Measurements from ENCODE around the gene PGC.

Gene PGC

GRCh38 chr6:41758641-41759035 lies 11.4 kb upstream of the PGC start:
- H3K4me3 ChIP-seq (ENCODE audit: low read depth, low read length), result no peak overlapping the region
- no peak for TF ChIP-seq CTCF (IDR thresholded peaks at IDR 0.05; ENCODE audit: low read depth, low read length)
- in situ Hi-C loops (cut with HindIII; ENCODE audit: low sequenced_read_pairs), result no loop called here
- DNase-seq (ENCODE audit: low read depth, low spot score), result no peak

- DNase-seq (ENCODE audit: low read depth, low spot score), result no peak
- no peak overlapping the region for H3K4me3 ChIP-seq (ENCODE audit: low read depth, low read length)
- in situ Hi-C loops (cut with HindIII; ENCODE audit: low sequenced_read_pairs), result no loop called here
- no peak for TF ChIP-seq CTCF (IDR thresholded peaks at IDR 0.05; ENCODE audit: low read depth, low read length)
These were observed 10.9 kb upstream of the PGC start for GRCh38 chr6:41757931-41758640.

- in situ Hi-C loops (cut with HindIII; ENCODE audit: low sequenced_read_pairs), result no loop called here
- no peak for TF ChIP-seq CTCF (IDR thresholded peaks at IDR 0.05; ENCODE audit: low read depth, low read length)
- DNase-seq (ENCODE audit: low read depth, low spot score), result no peak
- H3K4me3 ChIP-seq (ENCODE audit: low read depth, low read length), result no peak overlapping the region
These were observed 10.1 kb upstream of the PGC start for GRCh38 chr6:41757271-41757670.

- TF ChIP-seq CTCF (IDR thresholded peaks at IDR 0.05; ENCODE audit: low read depth, low read length), result no peak
- no peak for DNase-seq (ENCODE audit: low read depth, low spot score)
- no peak overlapping the region for H3K4me3 ChIP-seq (ENCODE audit: low read depth, low read length)
- in situ Hi-C loops (cut with HindIII; ENCODE audit: low sequenced_read_pairs), result no loop called here
These were observed 9.2 kb upstream of the PGC start for GRCh38 chr6:41756354-41756753.

- in situ Hi-C loops (cut with HindIII; ENCODE audit: low sequenced_read_pairs), result no loop called here
- DNase-seq (ENCODE audit: low read depth, low spot score), result no peak
- no peak for TF ChIP-seq CTCF (IDR thresholded peaks at IDR 0.05; ENCODE audit: low read depth, low read length)
- H3K4me3 ChIP-seq (ENCODE audit: low read depth, low read length), result no peak overlapping the region
These were observed 8.7 kb upstream of the PGC start for GRCh38 chr6:41755895-41756294.

- no peak for DNase-seq (ENCODE audit: low read depth, low spot score)
- in situ Hi-C loops (cut with HindIII; ENCODE audit: low sequenced_read_pairs), result no loop called here
- H3K4me3 ChIP-seq (ENCODE audit: low read depth, low read length), result no peak overlapping the region
- TF ChIP-seq CTCF (IDR thresholded peaks at IDR 0.05; ENCODE audit: low read depth, low read length), result no peak
These were observed 3.2 kb upstream of the PGC start for GRCh38 chr6:41750374-41750773.

Data from astrocyte of the spinal cord (primary cell).